GM23248 (cell line): Measurements from ENCODE around the gene NUDT14. TPM values are rescaled to one million over a fixed set of nuclear protein-coding genes. Genes with fewer than 3 reads are reported as not detected.

Experiments
- DNase-seq: peaks from one replicate; pipeline ENCODE4 v3.0.0-alpha.2; 2015
- H2AFZ ChIP-seq: fragments of 200-600 bp; sonication (generic); 2 replicates; pipeline ENCODE4 v1.6.1; 2016; ENCODE audit warnings: antibody characterized with exemption
- H3F3A ChIP-seq: fragments of 200-600 bp; sonication (generic); 2 replicates; pipeline ENCODE4 v1.6.1; 2016; ENCODE audit warnings: mild to moderate bottlenecking, antibody characterized with exemption, mixed run types; ENCODE audit not compliant: insufficient read depth
- H3K27ac ChIP-seq: fragments of 200-600 bp; sonication (generic); 2 replicates; pipeline ENCODE4 v1.5.1; 2016; ENCODE audit warnings: mild to moderate bottlenecking
- H3K27me3 ChIP-seq: fragments of 200-600 bp; sonication (generic); replicated peaks from 2 replicates; pipeline ENCODE4 v1.6.1; 2016; ENCODE audit warnings: mild to moderate bottlenecking; ENCODE audit not compliant: insufficient read depth
- H3K36me3 ChIP-seq: fragments of 200-600 bp; sonication (generic); 2 replicates; pipeline ENCODE4 v1.6.1; 2016; ENCODE audit warnings: low read depth, mild to moderate bottlenecking
- H3K4me1 ChIP-seq: fragments of 200-600 bp; sonication (generic); 2 replicates; pipeline ENCODE4 v1.6.1; 2016; ENCODE audit warnings: mild to moderate bottlenecking; ENCODE audit not compliant: insufficient read depth
- H3K4me2 ChIP-seq: fragments of 200-600 bp; sonication (generic); one replicate; pipeline ENCODE4 v1.6.1; 2016; ENCODE audit warnings: mild to moderate bottlenecking; ENCODE audit not compliant: unreplicated experiment
- H3K4me3 ChIP-seq: fragments of 200-600 bp; sonication (generic); 2 replicates; pipeline ENCODE4 v1.5.1; 2016; ENCODE audit warnings: mild to moderate bottlenecking
- H3K79me2 ChIP-seq: fragments of 200-600 bp; sonication (generic); 2 replicates; pipeline ENCODE4 v1.6.1; 2016; ENCODE audit warnings: mild to moderate bottlenecking; ENCODE audit not compliant: insufficient read depth
- H3K9ac ChIP-seq: fragments of 200-600 bp; sonication (generic); 2 replicates; pipeline ENCODE4 v1.6.1; 2016; ENCODE audit warnings: mild to moderate bottlenecking
- H3K9me2 ChIP-seq: fragments of 200-600 bp; sonication (generic); 2 replicates; pipeline ENCODE4 v1.6.1; 2016; ENCODE audit warnings: mixed run types, mild to moderate bottlenecking, moderate library complexity; ENCODE audit not compliant: insufficient read depth
- H3K9me3 ChIP-seq: fragments of 200-600 bp; sonication (generic); one replicate; pipeline ENCODE4 v1.6.1; 2017; ENCODE audit warnings: low read depth
- H4K20me1 ChIP-seq: fragments of 200-600 bp; sonication (generic); 2 replicates; pipeline ENCODE4 v1.6.0; 2016; ENCODE audit not compliant: insufficient read depth
- EZH2 ChIP-seq: fragments of 200-600 bp; sonication (generic); IDR thresholded peaks from 2 replicates; pipeline ENCODE4 v1.6.1; 2018; ENCODE audit warnings: antibody characterized with exemption, mild to moderate bottlenecking; ENCODE audit not compliant: insufficient read depth, poor library complexity, severe bottlenecking
- EZH2phosphoT487 ChIP-seq: fragments of 200-600 bp; sonication (generic); IDR thresholded peaks from 2 replicates; pipeline ENCODE4 v1.6.1; 2018; ENCODE audit warnings: antibody characterized with exemption, moderate library complexity, mild to moderate bottlenecking, low read depth; ENCODE audit not compliant: insufficient read depth
- WGBS, 2 experiments: methylation state at CpG; one replicate each; pipeline ENCODE4 v1.1.6; 2015 to 2017; ENCODE audit warnings: low lambda C conversion rate in 2 of 2, low coverage in 1 of 2; ENCODE audit errors: missing lambda C conversion rate in 2 of 2; 5-methylcytosine and 5-hydroxymethylcytosine counted together
- in situ Hi-C: fragments of 300-500 bp; cut with MboI; formaldehyde crosslinking; loops from 2 replicates; pipeline ENCODE4 v1.15.0; 2020
- polyA plus RNA-seq: library from polyadenylated mRNA; unstranded; fragments of >200 nt; fragmentation: Nextera tagmentation; extraction: Ambion mirVana; gene quantifications from 2 replicates; pipeline ENCODE4 v1.2.1, GENCODE V29; 2016
- total RNA-seq: library from RNA; depleted of rRNA; stranded (reverse); fragments of >200 nt; shearing (Covaris generic); gene quantifications from 2 replicates; pipeline ENCODE4 v1.2.3, GENCODE V29; 2014

NUDT14 gene
- total and polyA plus RNA-seq, 2 experiments from 2014 or later: 8.6 to 10.8 TPM

DNA sequence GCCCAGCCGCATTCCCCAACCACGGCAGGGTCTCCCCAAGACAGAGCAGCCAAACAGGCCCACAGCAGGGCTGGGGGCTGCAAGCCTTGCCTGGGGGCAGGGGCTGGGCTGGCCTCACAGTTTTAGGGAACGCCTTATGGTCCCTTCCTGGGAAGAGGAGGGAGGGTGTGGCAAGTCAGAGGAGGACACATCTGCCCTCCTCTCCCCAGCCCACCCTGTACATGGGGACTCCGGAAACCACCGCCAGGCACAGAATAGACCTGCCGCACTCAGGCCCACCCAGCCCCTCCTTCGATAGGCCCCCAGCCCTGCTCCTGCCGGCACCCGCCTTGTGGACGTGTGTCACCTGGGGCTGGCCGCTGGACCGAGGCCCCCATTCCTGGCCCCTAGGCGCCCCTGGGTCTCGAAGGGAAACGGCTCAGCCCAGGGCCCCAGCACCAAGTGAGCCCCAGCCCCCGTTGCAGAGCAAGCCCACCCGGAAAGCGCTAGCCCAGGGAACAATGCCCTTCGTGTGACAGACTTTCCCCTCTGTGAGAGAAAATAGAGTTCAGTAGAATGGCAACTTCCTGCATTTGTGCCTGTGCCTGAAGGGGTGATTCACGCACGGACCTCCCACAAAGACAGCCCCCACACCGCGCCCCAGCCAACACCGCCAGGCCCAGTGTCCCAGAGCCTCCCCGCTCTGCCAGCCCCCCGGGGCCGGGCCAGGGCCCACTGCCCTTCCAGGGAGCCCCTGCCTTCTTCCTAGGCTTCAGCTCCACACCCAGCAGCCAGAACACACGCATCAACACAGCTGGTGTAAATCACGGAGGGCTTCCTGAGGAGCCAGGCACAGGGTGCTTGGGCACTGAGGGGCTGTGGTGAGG, 12.0 kb upstream of the NUDT14 start:
- Histone ChIP-seq H2AFZ (no peak overlapping the region), H4K20me1 (no peaks in the 10 kb centered on the region), H3K4me3 (no peak overlapping the region), H3F3A (no peaks in the 10 kb centered on the region), H3K4me2 (no peak overlapping the region), H3K36me3 (no peaks in the 10 kb centered on the region), H3K27me3 (peaks cover 22% of the 10 kb centered on the region), H3K9me2 (no peaks in the 10 kb centered on the region), H3K9me3 (no peaks in the 10 kb centered on the region), H3K4me1 (no peaks in the 10 kb centered on the region), H3K27ac (no peak overlapping the region), H3K9ac (no peak overlapping the region), H3K79me2 (no peaks in the 10 kb centered on the region)
- WGBS, 2 experiments: 21 to 34% methylated on average over 17 to 29 of the region's 29 CpGs
- DNase-seq: peak; percentile 62
- TF ChIP-seq EZH2phosphoT487 (no peak), EZH2 (no peak)
- in situ Hi-C loops: no loop called here

DNA sequence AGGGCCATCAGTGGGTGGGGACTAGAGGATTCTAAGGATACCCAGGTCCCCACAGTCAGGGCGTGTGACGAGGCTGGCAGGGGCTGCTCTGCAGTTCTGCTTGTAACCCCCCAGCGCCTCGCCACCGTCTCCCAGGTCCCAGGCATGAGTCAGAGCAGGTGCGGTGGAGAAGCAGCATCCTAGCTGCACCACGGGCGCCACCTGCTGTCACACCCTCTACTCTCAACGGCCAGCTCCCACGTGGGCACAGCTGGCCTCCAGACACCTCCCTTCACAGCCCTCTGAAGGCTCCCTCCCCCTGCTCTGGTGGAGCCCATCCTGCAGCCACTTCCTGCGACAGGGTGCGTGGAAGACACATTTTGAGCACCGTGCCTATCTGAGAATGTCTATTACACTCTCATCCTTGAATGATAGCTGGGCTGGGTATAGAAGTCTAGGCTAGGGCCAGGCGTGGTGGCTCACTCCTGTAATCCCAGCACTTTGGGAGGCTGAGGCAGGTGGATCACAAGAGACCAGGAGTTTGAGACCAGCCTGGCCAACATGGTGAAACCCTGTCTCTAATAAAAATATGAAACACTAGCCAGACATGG, 6.9 kb upstream of the NUDT14 start:
- Histone ChIP-seq H3K9me3 (no peaks in the 10 kb centered on the region), H4K20me1 (no peaks in the 10 kb centered on the region), H3K4me1 (no peaks in the 10 kb centered on the region), H3K27ac (no peak overlapping the region), H3K27me3 (no peaks in the 10 kb centered on the region; the same call in 1 of the 2 replicates), H3K79me2 (no peaks in the 10 kb centered on the region), H3K9ac (no peak overlapping the region), H3F3A (no peaks in the 10 kb centered on the region), H3K4me2 (no peak overlapping the region), H3K36me3 (no peaks in the 10 kb centered on the region), H2AFZ (no peak overlapping the region), H3K4me3 (no peak overlapping the region), H3K9me2 (no peaks in the 10 kb centered on the region)
- no peak for TF ChIP-seq EZH2phosphoT487
- TF ChIP-seq EZH2: no peak
- DNase-seq: no peak
- in situ Hi-C loops: no loop called here
- 53 to 57% methylated on average over 14 of the region's 14 CpGs for WGBS, 2 experiments

DNA sequence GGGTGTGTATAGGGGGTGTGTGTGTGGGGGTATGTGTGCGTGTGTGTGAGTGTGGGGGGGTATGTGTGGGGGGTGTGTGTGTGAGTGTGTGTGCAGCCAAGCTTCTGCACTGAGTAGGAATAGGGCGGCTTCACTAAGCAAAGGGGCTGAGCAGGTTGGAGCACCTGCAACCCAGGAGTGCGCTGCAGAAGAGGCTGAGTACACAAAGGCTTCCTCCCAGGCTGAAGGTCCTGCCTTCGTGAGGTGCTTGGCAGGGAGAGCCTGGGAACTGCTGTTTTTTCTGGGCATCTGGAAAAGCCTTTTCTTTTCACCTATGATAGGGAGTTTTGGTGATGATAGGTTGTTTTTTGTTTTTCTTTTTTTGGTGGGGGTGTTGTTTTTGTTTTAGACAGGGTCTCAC, 6.0 kb upstream of the NUDT14 start:
- no peaks in the 10 kb centered on the region for H3F3A ChIP-seq
- H3K4me1 ChIP-seq: no peaks in the 10 kb centered on the region
- H3K9me2 ChIP-seq: no peaks in the 10 kb centered on the region
- H3K4me2 ChIP-seq: no peak overlapping the region
- H3K9me3 ChIP-seq: no peaks in the 10 kb centered on the region
- in situ Hi-C loops: no loop called here
- DNase-seq: no peak
- no peaks in the 10 kb centered on the region for H3K36me3 ChIP-seq
- H2AFZ ChIP-seq: no peak overlapping the region
- WGBS, 2 experiments: 55 to 58% methylated on average over 2 to 4 of the region's 4 CpGs
- no peaks in the 10 kb centered on the region; the same call in 1 of the 2 replicates for H3K27me3 ChIP-seq
- no peaks in the 10 kb centered on the region for H3K79me2 ChIP-seq
- H3K4me3 ChIP-seq: no peak overlapping the region
- H3K9ac ChIP-seq: no peak overlapping the region
- H3K27ac ChIP-seq: no peak overlapping the region
- TF ChIP-seq EZH2 (no peak), EZH2phosphoT487 (no peak)
- no peaks in the 10 kb centered on the region for H4K20me1 ChIP-seq

DNA sequence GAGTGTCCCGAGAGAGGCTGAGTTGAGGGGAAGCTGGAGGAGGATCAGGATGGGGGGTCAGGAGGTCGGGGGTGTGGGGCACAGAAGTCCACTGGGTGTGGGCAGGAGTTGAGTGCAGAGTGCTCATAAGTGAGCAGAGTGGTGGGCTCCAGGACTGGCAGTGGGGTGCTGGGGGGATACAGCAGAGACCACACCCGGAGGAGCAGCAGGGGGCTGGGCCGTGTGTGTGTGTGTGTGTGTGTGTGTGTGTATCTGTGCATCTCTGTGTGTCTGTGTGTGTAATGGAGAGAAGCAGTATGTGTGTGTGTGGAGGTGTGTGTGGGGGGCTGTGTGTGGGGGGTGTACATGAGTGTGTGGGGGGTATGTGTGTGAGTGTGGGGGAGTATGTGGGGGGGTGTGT, 4.9 kb upstream of the NUDT14 start:
- WGBS, 2 experiments: 0 to 20% methylated on average over 2 to 4 of the region's 4 CpGs
- Histone ChIP-seq H3K4me3 (no peak overlapping the region), H3K79me2 (no peaks in the 10 kb centered on the region), H3K36me3 (no peaks in the 10 kb centered on the region), H3K9me2 (no peaks in the 10 kb centered on the region), H3K4me1 (no peaks in the 10 kb centered on the region), H2AFZ (no peak overlapping the region), H3K27me3 (no peaks in the 10 kb centered on the region; the same call in 1 of the 2 replicates), H3K27ac (no peak overlapping the region), H4K20me1 (no peaks in the 10 kb centered on the region), H3K9me3 (no peaks in the 10 kb centered on the region), H3K4me2 (no peak overlapping the region), H3K9ac (no peak overlapping the region), H3F3A (no peaks in the 10 kb centered on the region)
- in situ Hi-C loops: no loop called here
- DNase-seq: no peak
- TF ChIP-seq EZH2 (no peak), EZH2phosphoT487 (no peak)
